Measurements from ENCODE around the gene ZNF81. TPM values are rescaled to one million over a fixed set of nuclear protein-coding genes. Genes with fewer than 3 reads are reported as not detected.

Gene ZNF81
- total RNA-seq, 1 donor from 2014 or later: 10.9 TPM

DNA sequence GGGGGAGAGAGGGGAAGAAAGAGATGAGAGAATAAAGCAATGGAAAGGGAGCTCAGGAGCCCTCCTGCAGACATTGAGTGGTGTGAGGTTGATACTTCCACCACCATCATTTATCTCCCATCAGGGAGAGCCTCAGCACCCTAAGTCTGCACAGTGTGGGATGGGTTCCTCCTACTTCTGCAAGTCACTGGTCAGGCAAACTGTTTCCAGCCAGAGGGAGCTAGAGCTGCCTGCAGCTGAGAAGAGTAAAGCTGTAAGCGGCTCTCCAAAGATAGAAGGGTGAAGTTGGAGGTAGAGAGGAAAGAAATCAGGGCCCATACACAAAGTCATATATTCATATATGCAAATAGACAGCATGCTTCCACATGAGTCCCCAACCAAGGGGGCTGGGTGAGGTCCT, 21.9 kb upstream of the ZNF81 start:
- H3K4me1 Mint-ChIP-seq (ENCODE audit: low read depth): no peaks in the 10 kb centered on the region
- TF ChIP-seq, protein P1, sequence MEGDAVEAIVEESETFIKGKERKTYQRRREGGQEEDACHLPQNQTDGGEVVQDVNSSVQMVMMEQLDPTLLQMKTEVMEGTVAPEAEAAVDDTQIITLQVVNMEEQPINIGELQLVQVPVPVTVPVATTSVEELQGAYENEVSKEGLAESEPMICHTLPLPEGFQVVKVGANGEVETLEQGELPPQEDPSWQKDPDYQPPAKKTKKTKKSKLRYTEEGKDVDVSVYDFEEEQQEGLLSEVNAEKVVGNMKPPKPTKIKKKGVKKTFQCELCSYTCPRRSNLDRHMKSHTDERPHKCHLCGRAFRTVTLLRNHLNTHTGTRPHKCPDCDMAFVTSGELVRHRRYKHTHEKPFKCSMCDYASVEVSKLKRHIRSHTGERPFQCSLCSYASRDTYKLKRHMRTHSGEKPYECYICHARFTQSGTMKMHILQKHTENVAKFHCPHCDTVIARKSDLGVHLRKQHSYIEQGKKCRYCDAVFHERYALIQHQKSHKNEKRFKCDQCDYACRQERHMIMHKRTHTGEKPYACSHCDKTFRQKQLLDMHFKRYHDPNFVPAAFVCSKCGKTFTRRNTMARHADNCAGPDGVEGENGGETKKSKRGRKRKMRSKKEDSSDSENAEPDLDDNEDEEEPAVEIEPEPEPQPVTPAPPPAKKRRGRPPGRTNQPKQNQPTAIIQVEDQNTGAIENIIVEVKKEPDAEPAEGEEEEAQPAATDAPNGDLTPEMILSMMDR (IDR thresholded peaks at IDR 0.05; ENCODE audit: unreplicated experiment): no peak
- DNase-seq (ENCODE audit: low spot score, unreplicated experiment): no peak
- no peaks in the 10 kb centered on the region for H3K27me3 Mint-ChIP-seq
- no peak overlapping the region for H3K27ac Mint-ChIP-seq
- no peaks in the 10 kb centered on the region for H3K36me3 Mint-ChIP-seq (ENCODE audit: insufficient read depth)
- H3K9me3 Mint-ChIP-seq (ENCODE audit: low read depth): peaks cover 21% of the 10 kb centered on the region
- no peak overlapping the region for H3K4me3 Mint-ChIP-seq (ENCODE audit: low read depth)

DNA sequence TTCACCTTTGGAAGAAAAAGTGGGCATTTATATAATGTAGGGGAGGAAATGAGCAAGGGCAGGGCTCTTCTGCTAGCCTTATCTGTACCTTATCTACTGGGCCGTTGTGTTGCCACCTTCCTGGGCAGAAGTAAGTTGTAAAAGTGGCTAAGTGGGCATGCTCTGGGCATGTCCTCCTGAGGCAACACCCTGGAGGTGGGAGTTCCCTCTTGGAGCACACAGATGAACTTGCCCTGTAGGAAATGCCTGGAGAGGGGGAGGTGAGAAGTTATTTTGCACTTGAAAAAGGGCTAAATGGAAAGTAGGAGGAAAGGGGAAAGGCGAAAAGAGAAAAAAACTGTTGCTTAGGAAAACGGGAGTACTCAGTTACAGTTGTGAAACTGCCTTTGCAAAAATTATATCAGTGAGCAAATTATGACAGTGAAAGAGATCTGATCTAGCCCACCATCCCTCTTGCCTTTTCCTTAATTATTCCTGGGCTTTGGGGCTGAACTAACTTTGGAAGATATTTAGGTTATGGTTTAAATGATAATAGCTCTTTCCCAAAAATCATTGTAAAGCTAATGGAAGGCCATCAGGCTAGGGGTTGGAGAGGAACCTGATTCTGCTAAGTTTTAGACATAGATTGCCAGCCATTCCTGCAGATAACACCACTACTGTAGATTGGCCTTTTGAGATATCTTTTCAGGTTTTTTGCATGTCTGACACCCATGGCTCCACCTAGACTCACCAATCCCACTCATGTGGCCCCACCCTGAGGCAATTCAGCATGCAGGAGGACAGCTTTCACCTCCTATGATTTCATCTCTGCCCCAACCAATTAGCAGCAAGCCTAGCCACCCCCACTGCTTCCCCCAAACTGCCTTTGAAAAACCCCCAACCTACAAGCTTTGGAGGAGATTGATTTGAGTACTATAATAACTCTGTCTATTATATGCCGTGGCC, 20.5 kb upstream of the ZNF81 start:
- Mint-ChIP-seq H3K36me3 (ENCODE audit: insufficient read depth) (no peaks in the 10 kb centered on the region), H3K27me3 (no peaks in the 10 kb centered on the region), H3K27ac (no peak overlapping the region), H3K4me1 (ENCODE audit: low read depth) (no peaks in the 10 kb centered on the region), H3K4me3 (ENCODE audit: low read depth) (no peak overlapping the region), H3K9me3 (ENCODE audit: low read depth) (peaks cover 26% of the 10 kb centered on the region)
- no peak for DNase-seq (ENCODE audit: low spot score, unreplicated experiment)
- TF ChIP-seq, protein P1 (IDR thresholded peaks at IDR 0.05; ENCODE audit: unreplicated experiment): no peak

DNA sequence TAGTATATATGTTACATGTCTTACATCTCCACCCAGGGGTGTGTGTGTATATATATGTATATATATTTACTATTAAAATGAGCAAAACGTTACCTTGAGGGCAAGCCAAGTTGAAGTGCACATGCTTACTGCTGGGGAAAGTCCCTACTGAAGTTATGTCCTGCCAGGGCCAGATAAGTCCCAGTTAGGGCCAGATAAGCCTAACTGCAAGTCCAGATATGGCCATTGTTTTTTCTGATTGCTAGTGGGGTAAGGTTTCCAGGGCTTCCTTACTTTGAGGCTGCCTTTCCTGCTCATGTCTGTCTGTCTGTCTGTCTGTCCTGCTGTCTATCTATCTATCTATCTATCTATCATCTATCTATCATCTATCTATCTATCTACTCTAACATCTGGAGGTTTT, 19.3 kb upstream of the ZNF81 start:
- DNase-seq (ENCODE audit: low spot score, unreplicated experiment): no peak
- Mint-ChIP-seq H3K4me3 (ENCODE audit: low read depth) (no peak overlapping the region), H3K27ac (no peak overlapping the region), H3K27me3 (no peaks in the 10 kb centered on the region), H3K9me3 (ENCODE audit: low read depth) (peaks cover 26% of the 10 kb centered on the region), H3K4me1 (ENCODE audit: low read depth) (no peaks in the 10 kb centered on the region), H3K36me3 (ENCODE audit: insufficient read depth) (no peaks in the 10 kb centered on the region)
- TF ChIP-seq, protein P1 (IDR thresholded peaks at IDR 0.05; ENCODE audit: unreplicated experiment): no peak

DNA sequence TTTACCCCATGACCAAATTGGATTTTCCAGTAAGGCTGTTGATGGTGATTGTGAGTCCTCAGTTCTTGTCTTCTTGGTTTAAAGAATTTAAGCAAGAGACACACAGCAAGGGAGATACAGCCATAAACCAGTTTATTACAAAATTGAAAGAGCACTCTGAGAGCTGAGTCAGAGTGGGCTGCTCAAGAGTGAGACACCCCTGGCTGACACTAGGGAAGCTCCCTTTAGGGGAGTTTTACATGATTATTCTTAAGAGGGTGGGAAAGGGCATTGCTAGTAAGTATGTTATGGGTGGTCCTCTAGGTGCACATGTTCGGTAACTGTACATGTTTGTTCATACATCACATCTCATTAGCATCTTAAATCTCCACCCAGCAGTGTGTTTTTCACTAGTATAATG, 18.8 kb upstream of the ZNF81 start:
- TF ChIP-seq, protein P1 (IDR thresholded peaks at IDR 0.05; ENCODE audit: unreplicated experiment): no peak
- Mint-ChIP-seq H3K4me3 (ENCODE audit: low read depth) (no peak overlapping the region), H3K9me3 (ENCODE audit: low read depth) (peaks cover 26% of the 10 kb centered on the region), H3K27ac (no peak overlapping the region), H3K27me3 (no peaks in the 10 kb centered on the region), H3K4me1 (ENCODE audit: low read depth) (no peaks in the 10 kb centered on the region), H3K36me3 (ENCODE audit: insufficient read depth) (no peaks in the 10 kb centered on the region)
- no peak for DNase-seq (ENCODE audit: low spot score, unreplicated experiment)

DNA sequence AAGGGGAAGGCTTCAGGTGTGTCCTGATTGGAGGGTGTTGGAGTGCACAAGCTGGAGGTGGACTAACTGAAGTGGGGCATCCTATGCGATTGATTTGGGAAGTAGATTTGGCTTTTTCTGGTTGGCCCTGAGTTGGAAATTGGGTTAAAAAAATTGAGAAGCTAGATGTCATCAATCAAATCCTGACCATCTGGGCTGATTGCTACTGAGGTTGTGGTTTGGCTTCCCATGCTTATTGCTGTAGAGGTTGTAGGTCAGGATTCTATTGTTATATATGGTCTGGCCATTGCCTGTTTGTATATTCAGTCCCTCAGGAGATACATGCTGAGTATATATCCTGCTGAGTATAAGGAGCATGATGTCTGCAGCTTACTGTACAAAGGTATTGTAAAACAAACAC, 7.7 kb upstream of the ZNF81 start:
- H3K27ac Mint-ChIP-seq: no peak overlapping the region
- TF ChIP-seq, protein P1 (IDR thresholded peaks at IDR 0.05; ENCODE audit: unreplicated experiment): no peak
- peaks cover 9% of the 10 kb centered on the region for H3K9me3 Mint-ChIP-seq (ENCODE audit: low read depth)
- no peaks in the 10 kb centered on the region for H3K27me3 Mint-ChIP-seq
- H3K4me3 Mint-ChIP-seq (ENCODE audit: low read depth): no peak overlapping the region
- no peaks in the 10 kb centered on the region for H3K36me3 Mint-ChIP-seq (ENCODE audit: insufficient read depth)
- H3K4me1 Mint-ChIP-seq (ENCODE audit: low read depth): no peaks in the 10 kb centered on the region
- DNase-seq (ENCODE audit: low spot score, unreplicated experiment): no peak
